ENCODE results near the gene RALGPS2. TPM values are rescaled to one million over a fixed set of nuclear protein-coding genes. Genes with fewer than 3 reads are reported as not detected.

The RALGPS2 gene
- total and polyA plus RNA-seq, 9 of the 15 experiments (the other 6 are each of a cell fraction or from before 2014, with no cell fraction given) = 0.28 to 6.5 (median 2.6) TPM

GRCh38 chr1:178725466-178726086, 532 bp downstream of the RALGPS2 start (continued):
- TF ChIP-seq, protein P1, sequence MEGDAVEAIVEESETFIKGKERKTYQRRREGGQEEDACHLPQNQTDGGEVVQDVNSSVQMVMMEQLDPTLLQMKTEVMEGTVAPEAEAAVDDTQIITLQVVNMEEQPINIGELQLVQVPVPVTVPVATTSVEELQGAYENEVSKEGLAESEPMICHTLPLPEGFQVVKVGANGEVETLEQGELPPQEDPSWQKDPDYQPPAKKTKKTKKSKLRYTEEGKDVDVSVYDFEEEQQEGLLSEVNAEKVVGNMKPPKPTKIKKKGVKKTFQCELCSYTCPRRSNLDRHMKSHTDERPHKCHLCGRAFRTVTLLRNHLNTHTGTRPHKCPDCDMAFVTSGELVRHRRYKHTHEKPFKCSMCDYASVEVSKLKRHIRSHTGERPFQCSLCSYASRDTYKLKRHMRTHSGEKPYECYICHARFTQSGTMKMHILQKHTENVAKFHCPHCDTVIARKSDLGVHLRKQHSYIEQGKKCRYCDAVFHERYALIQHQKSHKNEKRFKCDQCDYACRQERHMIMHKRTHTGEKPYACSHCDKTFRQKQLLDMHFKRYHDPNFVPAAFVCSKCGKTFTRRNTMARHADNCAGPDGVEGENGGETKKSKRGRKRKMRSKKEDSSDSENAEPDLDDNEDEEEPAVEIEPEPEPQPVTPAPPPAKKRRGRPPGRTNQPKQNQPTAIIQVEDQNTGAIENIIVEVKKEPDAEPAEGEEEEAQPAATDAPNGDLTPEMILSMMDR (IDR thresholded peaks at IDR 0.05 in 2 of 3, conservative IDR thresholded peaks at IDR 0.05 in 1 of 3; ENCODE audit: insufficient read depth in 2 of 3, low read depth in 1 of 3, low read length in 3 of 3) = peak in 1 of 3 experiments; percentile 41; a peak in 1 of 6 replicates
- 0 out of 2 replicates have a peak, but pooled peaks have one; percentile 24 for TF ChIP-seq TGIF2 (CRISPR knock-in tag; IDR thresholded peaks at IDR 0.05)
- TF ChIP-seq SAP30 (IDR thresholded peaks at IDR 0.05; ENCODE audit: borderline replicate concordance, insufficient read depth, low read depth, low read length, poor library complexity, severe bottlenecking) = peak; percentile 59
- TF ChIP-seq YY1 (IDR thresholded peaks at IDR 0.05; ENCODE audit: borderline replicate concordance in 1 of 3, control insufficient read depth in 1 of 3, extremely low read depth in 1 of 3, insufficient read depth in 3 of 3, insufficient read length in 1 of 3, insufficient replicate concordance in 2 of 3, low read depth in 1 of 3, low read length in 2 of 3) = peak in 1 of 3 experiments; percentile 10
- no peak for TF ChIP-seq ARHGAP35 (IDR thresholded peaks at IDR 0.05; ENCODE audit: partially characterized antibody)
- TF ChIP-seq NFE2L1 (tag; IDR thresholded peaks at IDR 0.05; ENCODE audit: borderline replicate concordance, low read depth) = no peak
- TF ChIP-seq, protein P2, sequence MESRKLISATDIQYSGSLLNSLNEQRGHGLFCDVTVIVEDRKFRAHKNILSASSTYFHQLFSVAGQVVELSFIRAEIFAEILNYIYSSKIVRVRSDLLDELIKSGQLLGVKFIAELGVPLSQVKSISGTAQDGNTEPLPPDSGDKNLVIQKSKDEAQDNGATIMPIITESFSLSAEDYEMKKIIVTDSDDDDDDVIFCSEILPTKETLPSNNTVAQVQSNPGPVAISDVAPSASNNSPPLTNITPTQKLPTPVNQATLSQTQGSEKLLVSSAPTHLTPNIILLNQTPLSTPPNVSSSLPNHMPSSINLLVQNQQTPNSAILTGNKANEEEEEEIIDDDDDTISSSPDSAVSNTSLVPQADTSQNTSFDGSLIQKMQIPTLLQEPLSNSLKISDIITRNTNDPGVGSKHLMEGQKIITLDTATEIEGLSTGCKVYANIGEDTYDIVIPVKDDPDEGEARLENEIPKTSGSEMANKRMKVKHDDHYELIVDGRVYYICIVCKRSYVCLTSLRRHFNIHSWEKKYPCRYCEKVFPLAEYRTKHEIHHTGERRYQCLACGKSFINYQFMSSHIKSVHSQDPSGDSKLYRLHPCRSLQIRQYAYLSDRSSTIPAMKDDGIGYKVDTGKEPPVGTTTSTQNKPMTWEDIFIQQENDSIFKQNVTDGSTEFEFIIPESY (CRISPR knock-in tag; IDR thresholded peaks at IDR 0.05) = 0 out of 2 replicates have a peak, but pooled peaks have one; percentile 30
- TF ChIP-seq ZNF134 (CRISPR knock-in tag; conservative IDR thresholded peaks at IDR 0.05) = no peak
- peak in 1 of 2 experiments; percentile 23; a peak in 1 of 4 replicates for TF ChIP-seq RAD21 (CRISPR knock-in tag; conservative IDR thresholded peaks at IDR 0.05 in 1 of 2, IDR thresholded peaks at IDR 0.05 in 1 of 2)
- TF ChIP-seq ZBTB1 (CRISPR knock-in tag; IDR thresholded peaks at IDR 0.05; ENCODE audit: borderline replicate concordance, low read depth) = peak; percentile 98
- no peak for TF ChIP-seq BRCA1 (IDR thresholded peaks at IDR 0.05)
- no peak for TF ChIP-seq BRCA1 (CRISPR knock-in tag; IDR thresholded peaks at IDR 0.05)
- TF ChIP-seq RAD51 (IDR thresholded peaks at IDR 0.05; ENCODE audit: borderline replicate concordance, low read depth) = no peak
- no peak for TF ChIP-seq RBM34 (IDR thresholded peaks at IDR 0.05; ENCODE audit: borderline replicate concordance, insufficient read depth, low read length)
- TF ChIP-seq CXXC5 (CRISPR knock-in tag; IDR thresholded peaks at IDR 0.05) = peak; percentile 58
- no peak for TF ChIP-seq BRD4 (IDR thresholded peaks at IDR 0.05)
- no peak for TF ChIP-seq ZNF609 (CRISPR knock-in tag; IDR thresholded peaks at IDR 0.05; ENCODE audit: borderline replicate concordance)
